GM20000 (cell line): Measurements from ENCODE around the gene LRRC43.

Experiments
- DNase-seq: peaks from one replicate; pipeline ENCODE4 v3.0.0; 2012; ENCODE audit warnings: low spot score
- TF ChIP-seq, protein P1 (sequence below): IDR thresholded peaks from 2 replicates; pipeline ENCODE4 v1.5.1; 2012; ENCODE audit warnings: mild to moderate bottlenecking, control low read depth; ENCODE audit errors: extremely low read depth, missing control alignments

The LRRC43 gene

DNA sequence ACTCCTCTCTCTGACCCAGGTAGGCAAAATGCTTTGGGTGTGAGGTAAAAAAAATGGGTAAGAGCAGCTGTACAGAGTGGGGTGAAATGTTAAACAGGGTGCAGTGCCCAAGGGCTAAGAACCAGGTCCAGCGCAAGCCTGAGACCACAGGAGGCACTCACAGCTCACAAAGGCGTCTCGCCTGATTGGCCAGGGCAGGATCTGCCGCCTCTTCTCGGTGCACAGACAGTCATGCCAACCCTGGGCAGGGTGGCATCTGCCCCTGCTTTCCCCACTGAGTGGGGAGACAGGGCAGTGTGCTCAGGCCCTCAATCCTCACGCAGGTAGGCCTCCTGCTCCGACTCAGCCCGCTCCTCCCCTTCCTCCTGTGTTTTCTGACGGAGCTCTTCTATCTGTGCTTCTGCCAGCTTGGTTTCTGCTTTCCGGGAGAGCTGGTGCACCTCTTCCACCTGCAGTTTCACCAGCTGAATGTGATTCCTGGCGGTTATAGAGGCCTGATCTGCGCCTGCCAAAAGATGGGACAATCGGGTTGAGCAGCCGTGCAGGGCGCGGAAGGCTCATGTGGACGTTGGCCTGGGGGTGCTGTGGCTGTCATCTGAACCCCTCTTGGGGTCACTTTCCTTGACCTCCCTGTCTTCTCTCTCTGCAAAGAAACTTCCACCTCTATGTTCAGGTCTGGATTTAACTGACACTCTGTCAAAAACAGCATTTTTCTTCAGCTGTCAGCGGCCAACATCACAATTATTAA, 25.3 kb downstream of the LRRC43 start:
- no peak for DNase-seq
- TF ChIP-seq, protein P1, sequence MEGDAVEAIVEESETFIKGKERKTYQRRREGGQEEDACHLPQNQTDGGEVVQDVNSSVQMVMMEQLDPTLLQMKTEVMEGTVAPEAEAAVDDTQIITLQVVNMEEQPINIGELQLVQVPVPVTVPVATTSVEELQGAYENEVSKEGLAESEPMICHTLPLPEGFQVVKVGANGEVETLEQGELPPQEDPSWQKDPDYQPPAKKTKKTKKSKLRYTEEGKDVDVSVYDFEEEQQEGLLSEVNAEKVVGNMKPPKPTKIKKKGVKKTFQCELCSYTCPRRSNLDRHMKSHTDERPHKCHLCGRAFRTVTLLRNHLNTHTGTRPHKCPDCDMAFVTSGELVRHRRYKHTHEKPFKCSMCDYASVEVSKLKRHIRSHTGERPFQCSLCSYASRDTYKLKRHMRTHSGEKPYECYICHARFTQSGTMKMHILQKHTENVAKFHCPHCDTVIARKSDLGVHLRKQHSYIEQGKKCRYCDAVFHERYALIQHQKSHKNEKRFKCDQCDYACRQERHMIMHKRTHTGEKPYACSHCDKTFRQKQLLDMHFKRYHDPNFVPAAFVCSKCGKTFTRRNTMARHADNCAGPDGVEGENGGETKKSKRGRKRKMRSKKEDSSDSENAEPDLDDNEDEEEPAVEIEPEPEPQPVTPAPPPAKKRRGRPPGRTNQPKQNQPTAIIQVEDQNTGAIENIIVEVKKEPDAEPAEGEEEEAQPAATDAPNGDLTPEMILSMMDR = no peak

DNA sequence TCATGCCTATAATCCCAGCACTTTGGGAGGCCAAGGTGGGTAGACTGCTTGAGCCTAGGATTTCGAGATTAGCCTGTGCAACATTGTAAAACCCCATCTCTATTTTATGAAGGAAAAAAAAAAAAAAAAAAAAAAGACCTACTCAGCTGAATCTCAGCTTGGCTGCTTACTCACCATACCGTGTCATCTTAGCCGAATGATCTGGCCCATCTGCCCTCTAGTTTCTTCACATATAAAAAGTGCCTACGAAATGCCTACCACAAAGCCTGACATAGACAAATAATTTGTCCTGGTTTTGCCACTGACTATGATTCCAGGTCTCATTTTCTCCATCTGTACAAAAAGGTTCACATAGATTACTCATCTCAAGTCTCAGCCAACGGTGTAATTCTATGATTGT, 32.8 kb downstream of the LRRC43 start:
- TF ChIP-seq, protein P1 = no peak
- DNase-seq = no peak

DNA sequence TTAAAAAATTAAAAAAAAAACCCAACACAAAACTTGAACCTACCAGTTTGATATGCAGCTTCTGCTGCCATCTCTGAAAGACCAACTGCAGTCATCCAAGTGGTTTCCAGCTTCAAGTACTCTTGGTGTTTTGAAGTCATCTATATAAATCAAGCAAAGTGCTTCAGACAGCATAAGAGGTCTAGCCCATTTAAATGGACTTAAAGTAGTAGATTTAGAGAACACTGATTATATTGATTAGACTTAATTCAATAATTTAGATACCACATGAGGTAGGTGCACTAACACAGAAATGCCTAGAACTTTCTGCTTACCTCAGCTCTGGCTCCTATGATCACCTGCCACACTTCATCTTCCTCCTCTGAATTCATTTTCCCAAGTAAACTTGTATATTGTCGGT, 33.5 kb downstream of the LRRC43 start:
- DNase-seq = no peak
- TF ChIP-seq, protein P1 = no peak

DNA sequence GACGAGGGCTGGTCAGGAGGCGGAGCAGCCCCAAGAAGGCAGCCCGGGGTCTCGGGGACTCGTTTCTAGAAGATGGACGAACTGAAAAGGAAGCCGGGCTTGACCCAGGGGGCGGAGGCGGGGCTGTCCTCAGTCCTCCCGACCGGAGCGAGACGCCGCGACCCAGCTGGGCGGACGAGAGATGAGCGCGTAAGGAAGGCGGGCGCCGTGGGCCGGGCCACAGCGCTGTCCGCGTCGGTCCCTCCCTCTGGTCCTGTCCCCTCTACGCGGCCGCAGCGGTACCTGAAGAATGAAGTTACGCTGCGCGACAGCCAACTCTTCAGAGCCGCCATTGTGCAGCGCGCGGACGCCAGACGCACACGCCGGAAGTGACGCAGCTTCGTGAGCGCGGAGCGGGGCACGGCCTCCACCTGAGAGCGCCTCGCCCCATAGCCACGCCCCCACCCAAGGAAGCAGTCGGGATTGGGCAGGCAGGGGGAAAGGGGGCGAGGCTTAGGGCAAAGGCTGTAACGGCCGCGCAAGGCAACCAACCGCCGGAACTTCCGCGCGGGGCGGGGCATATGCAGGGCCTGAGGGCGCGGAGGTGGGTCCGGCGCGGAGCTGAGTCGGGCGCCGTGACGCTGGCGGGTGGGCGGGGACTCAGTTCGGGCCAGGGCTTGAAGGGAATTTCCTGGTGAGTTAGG, 42.9 kb downstream of the LRRC43 start, which contains the start of gene DIABLO:
Gene DIABLO, minus strand, starts transcription at position 370 of the 683 bp plus-strand sequence. Its CDS starts 38 bp downstream, at position 332.
- DNase-seq = peak; percentile 98
- TF ChIP-seq, protein P1 = no peak

DNA sequence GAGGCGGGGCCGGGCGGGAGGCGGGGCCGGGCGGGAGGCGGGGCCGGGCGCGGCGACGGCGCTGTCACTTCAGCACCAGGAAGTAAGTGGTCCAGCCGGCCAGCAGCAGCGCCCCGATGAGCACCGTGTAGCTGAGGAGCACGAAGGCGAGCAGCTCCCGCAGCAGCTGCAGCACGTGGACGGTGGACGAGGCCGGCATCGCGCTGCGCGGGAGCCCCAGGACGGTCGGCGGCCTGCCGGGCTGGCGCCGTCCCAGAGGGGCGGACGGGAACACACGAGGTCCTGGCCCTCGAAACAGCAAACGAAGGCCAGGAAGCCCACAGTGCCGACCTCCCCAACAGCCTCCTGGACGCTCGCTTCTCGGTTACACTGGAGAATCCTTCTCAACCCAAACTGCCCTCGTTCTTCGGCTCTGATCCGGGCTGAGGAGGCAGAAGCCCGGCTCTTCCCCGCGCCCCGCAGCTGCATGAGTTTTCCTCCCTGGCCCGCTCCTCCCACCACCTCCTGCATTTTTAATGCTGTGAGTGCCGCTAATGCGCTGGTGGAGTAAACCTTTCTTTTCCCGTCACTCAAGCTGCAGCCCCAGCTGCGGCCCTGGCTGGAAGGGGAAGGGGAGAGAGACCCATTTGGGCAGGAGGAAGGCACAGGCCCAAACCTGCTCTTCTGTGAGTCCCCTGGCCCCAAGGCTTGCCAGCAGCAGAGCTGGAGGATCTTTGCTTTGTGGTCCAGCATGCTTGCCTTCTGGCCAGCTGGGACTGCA, 43.6 kb downstream of the LRRC43 start:
- no peak for DNase-seq
- TF ChIP-seq, protein P1 = no peak

DNA sequence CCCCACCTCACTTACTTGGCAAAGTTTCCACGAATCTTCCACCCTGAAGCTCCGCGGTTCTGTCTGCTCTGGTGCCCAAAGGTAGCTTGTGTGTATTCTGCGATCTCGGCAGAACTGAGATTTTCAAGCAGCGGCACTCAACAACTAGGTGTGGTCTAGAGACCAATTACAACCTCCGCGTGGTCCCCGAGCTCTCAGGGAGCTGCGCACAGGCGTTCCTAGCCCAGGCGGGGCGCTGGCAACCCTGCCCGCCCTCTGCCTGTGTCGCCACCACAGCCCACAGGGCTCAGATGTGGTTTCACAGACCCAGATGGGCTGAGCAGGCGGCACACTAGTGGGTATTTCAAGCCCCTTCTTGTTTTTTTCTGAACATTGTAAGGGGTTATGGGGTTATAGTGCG, 44.4 kb downstream of the LRRC43 start:
- TF ChIP-seq, protein P1 = no peak
- no peak for DNase-seq

DNA sequence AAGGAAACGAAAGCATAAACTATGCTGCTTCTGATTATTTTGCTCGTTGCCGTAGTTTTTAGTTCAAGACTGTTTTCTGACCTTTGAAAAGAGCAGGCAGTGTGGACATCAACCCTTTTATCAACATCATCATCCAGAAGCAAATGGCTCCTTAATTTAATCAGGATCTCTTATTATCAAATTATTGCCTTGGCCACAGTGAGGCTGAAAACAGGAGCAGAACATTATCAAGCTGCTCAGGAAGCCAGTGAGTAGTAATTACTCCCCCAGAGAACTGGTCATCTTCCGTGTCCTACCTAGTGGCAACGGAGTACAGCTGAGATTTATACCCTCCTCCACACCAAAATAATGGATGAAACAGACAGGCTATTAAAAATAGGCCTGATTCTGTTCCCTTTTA, 45.2 kb downstream of the LRRC43 start:
- TF ChIP-seq, protein P1 = no peak
- no peak for DNase-seq
